ENCODE results near the gene TEX101.
A peak's percentile ranks its signal among the peaks of the same experiment; 100 is the strongest.

Gene TEX101

GRCh38 chr19:43447655-43448054 lies 33.0 kb downstream of the TEX101 start:
- DNase-seq (ENCODE audit: low read depth): no peak

- DNase-seq (ENCODE audit: low read depth): no peak
Observed at GRCh38 chr19:43450545-43450997, 35.9 kb downstream of the TEX101 start.

- no peak for DNase-seq (ENCODE audit: low read depth)
Observed at GRCh38 chr19:43452582-43452981, 37.9 kb downstream of the TEX101 start.

- DNase-seq (ENCODE audit: low read depth): no peak
Observed at GRCh38 chr19:43454031-43454430, 39.3 kb downstream of the TEX101 start.

GRCh38 chr19:43455321-43456113 lies 40.8 kb downstream of the TEX101 start:
- no peak for DNase-seq (ENCODE audit: low read depth)

DNA sequence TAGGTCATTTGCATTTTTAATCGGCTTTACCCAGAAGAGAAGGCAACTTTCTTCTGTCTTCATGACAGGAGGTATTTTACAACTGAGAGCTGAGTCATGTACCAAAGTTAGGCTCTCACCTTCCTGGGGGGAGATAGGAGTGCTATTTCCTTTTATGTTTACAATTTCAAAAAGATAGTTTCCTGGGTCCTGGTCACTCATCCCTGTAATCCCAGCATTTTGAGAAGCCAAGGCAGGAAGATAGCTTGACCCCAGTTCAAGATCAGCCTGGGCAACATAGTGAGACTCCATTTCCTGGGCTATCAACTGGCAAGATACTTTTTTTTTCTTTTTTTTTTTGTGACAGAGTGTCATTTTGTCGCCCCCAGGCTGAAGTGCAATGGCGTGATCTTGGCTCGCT lies 43.1 kb downstream of the TEX101 start:
- DNase-seq (ENCODE audit: low read depth): no peak

DNA sequence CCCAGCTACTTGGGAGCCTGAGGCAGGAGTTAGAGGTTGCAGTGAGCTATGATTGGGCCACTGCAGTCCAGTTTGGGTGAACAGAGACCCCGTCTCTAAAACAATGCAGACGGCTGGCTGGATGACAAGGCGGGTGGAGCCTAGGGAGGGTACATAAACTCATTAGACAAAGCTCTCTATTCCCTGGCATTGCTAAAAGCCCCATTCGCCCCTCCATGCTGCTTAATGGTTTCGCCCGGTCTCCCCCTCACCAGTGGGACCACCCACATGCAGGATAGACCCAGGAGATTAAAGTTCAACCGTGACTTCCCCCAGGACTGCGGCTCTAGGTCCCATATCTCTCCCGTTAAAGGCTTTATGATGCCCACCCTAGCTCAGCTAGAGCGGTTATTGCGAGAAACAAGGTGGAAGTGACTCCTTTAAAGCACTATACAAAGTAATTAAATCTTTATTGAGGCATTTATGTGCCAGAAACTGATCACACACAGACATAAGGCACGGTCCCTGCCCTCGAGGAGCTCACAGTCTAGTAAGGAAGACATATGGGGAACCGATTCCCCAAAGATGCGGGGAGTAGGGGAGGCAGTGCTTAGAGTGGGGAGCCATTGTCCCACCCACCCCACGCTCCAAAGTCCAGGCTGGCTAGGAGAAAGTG lies 45.8 kb downstream of the TEX101 start:
- DNase-seq (ENCODE audit: low read depth): no peak

- no peak for DNase-seq (ENCODE audit: low read depth)
Observed at GRCh38 chr19:43461303-43461702, 46.6 kb downstream of the TEX101 start.

- no peak for DNase-seq (ENCODE audit: low read depth)
Observed at GRCh38 chr19:43462383-43462782, 47.7 kb downstream of the TEX101 start.

GRCh38 chr19:43462785-43463380 lies 48.2 kb downstream of the TEX101 start:
- DNase-seq (ENCODE audit: low read depth): no peak

GRCh38 chr19:43463381-43464133 lies 48.9 kb downstream of the TEX101 start:
- DNase-seq (ENCODE audit: low read depth): peak; percentile 100

DNA sequence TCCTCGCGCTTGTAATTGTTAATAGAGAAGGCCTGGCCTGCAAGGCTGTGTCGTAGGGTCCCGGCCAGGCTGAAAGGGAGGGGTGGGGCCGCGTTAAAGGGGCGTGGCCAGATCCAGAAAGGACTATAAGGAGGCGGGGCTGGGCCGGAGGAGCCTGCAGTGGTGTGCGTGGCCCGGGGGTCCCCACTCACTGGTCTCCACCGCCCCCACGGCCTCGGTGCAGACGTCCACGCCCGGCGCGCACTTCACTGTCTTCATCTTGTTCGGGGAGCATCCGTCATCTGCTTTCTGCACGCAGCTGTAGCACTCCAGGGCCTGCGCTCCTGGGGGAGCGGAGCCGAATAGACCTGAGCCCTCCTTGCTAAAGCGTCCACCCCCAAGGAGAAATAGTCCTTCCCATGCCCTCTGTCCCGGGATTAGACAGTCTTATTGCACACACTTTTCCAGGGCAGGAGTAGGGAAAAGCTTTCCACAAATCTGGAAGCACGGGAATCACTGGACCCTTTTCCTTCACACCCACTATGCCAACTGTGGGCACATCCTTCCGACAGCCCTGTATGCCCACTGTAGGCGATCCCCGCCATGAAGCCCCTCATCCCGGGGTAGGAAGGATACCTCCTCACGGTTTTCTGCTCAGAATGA lies 49.6 kb downstream of the TEX101 start:
- DNase-seq (ENCODE audit: low read depth): no peak

- DNase-seq (ENCODE audit: low read depth): no peak
Observed at GRCh38 chr19:43465468-43466120, 50.9 kb downstream of the TEX101 start, which contains the start of gene LYPD3. Gene LYPD3, minus strand, starts transcription at chr19:43465608. Its CDS starts 37 bp downstream, at chr19:43465571.

- no peak for DNase-seq (ENCODE audit: low read depth)
Observed at GRCh38 chr19:43466793-43467192, 52.1 kb downstream of the TEX101 start.

- no peak for DNase-seq (ENCODE audit: low read depth)
Observed at GRCh38 chr19:43467276-43467675, 52.6 kb downstream of the TEX101 start.

DNA sequence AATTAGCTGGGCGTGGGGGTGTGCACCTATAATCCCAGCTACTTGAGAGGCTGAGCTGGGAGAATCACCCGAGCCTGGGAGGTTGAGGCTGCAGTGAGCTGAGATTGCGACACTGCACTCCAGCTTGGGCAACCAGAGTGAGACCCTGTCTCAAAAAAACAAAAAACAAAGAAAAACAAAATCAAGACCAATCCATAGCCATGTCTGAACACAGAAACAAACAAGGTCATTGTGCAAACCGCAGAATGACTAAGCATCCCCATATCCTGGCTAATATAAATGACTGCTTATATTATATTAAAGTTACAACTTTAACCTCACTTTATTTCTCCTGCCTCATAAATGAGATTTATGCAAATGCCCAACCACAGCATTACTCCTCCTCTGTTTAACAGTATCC lies 53.0 kb downstream of the TEX101 start:
- no peak for DNase-seq (ENCODE audit: low read depth)

Data from T follicular helper cell (primary cell).